ENCODE measurements around the gene SERGEF. TPM values are rescaled to one million over a fixed set of nuclear protein-coding genes. Genes with fewer than 3 reads are reported as not detected.
A peak's percentile ranks its signal among the peaks of the same experiment; 100 is the strongest.

Gene SERGEF
- total and polyA plus RNA-seq, 10 of the 15 experiments (the other 5 are each of a cell fraction or from before 2014, with no cell fraction given) = 14.6 to 27.8 (median 22.4) TPM

- no peak for DNase-seq (ENCODE audit: low read depth, low spot score)
- H3K27ac ChIP-seq (ENCODE audit: control insufficient read depth, insufficient read depth) = no peak within 1 kb of the TSS
- H3K4me1 ChIP-seq (ENCODE audit: control insufficient read depth, insufficient read depth, low read length) = no peaks in the 10 kb centered on the region
- no peak for FAIRE-seq
- SMC1A ChIA-PET (ENCODE audit: uncharacterized antibody, unreplicated experiment) = no interaction called here
- no peak within 1 kb of the TSS for H3K4me3 ChIP-seq
- 76% methylated on average over 30 of the region's 36 CpGs for WGBS (ENCODE audit: insufficient coverage, insufficient replicate concordance, low lambda C conversion rate, missing lambda C conversion rate)
- CTCF ChIA-PET = interaction anchor here (1.2 kb wide), 1 partner anchor 17 kb away, joined by 3 read pairs; no protein-coding TSS in a partner anchor
- POLR2A ChIA-PET = no interaction called here
- H3K79me2 ChIP-seq (ENCODE audit: control insufficient read depth, insufficient read depth, low read length) = no peaks in the 10 kb centered on the region
- in situ Hi-C loops (cut with MboI) = no loop called here
- no peaks in the 10 kb centered on the region; a peak in 2 of 4 replicates for H3K27me3 ChIP-seq (replicated peaks in 1 of 2; ENCODE audit: control insufficient read depth in 2 of 2, insufficient read depth in 2 of 2, low read length in 1 of 2)
- RAD21 ChIA-PET (ENCODE audit: unreplicated experiment) = no interaction called here
- no peak within 1 kb of the TSS for H2AFZ ChIP-seq (ENCODE audit: control insufficient read depth, low read depth, low read length)
- no peaks in the 10 kb centered on the region for H3K9me3 ChIP-seq (replicated peaks; ENCODE audit: control insufficient read depth, insufficient read depth, low read length)
- BruUV-seq (replicated peaks) = no TSS peak
- ATAC-seq = peak; percentile 52
- no peaks in the 10 kb centered on the region for H4K20me1 ChIP-seq (ENCODE audit: control insufficient read depth, insufficient read depth)
- H3K9ac ChIP-seq (ENCODE audit: control insufficient read depth, insufficient read depth, low read length) = no peak within 1 kb of the TSS
- no peak within 1 kb of the TSS for H3K4me2 ChIP-seq (ENCODE audit: control insufficient read depth, insufficient read depth)
- intact Hi-C loops (cut with micrococcal nuclease; ENCODE audit: unreplicated experiment) = no loop called here
- no peaks in the 10 kb centered on the region for H3K36me3 ChIP-seq (ENCODE audit: control insufficient read depth in 2 of 2, insufficient read depth in 2 of 2, low read length in 1 of 2)
- no peak for TF ChIP-seq JUNB (IDR thresholded peaks at IDR 0.05)
- TF ChIP-seq PAX5 (IDR thresholded peaks at IDR 0.05; ENCODE audit: borderline replicate concordance, low read depth, low read length) = no peak
- TF ChIP-seq TARDBP (IDR thresholded peaks at IDR 0.05; ENCODE audit: borderline replicate concordance) = no peak
- TF ChIP-seq EED (IDR thresholded peaks at IDR 0.05; ENCODE audit: low read depth) = no peak
- TF ChIP-seq SUPT20H (IDR thresholded peaks at IDR 0.05; ENCODE audit: borderline replicate concordance, control insufficient read depth, low read depth, low read length) = no peak
- no peak for TF ChIP-seq POLR2AphosphoS5 (IDR thresholded peaks at IDR 0.05; ENCODE audit: low read length)
- TF ChIP-seq CUX1 (IDR thresholded peaks at IDR 0.05; ENCODE audit: insufficient replicate concordance, low read depth, low read length) = no peak
- TF ChIP-seq E2F8 (IDR thresholded peaks at IDR 0.05; ENCODE audit: low read depth, partially characterized antibody) = no peak
- no peak for TF ChIP-seq HDAC6 (IDR thresholded peaks at IDR 0.05; ENCODE audit: unreplicated experiment)
- TF ChIP-seq MEF2A (IDR thresholded peaks at IDR 0.05; ENCODE audit: insufficient read depth, low read depth, low read length) = no peak
- no peak for TF ChIP-seq NFXL1 (IDR thresholded peaks at IDR 0.05; ENCODE audit: borderline replicate concordance)
- no peak for TF ChIP-seq MYB (IDR thresholded peaks at IDR 0.05; ENCODE audit: borderline replicate concordance, low read depth, low read length)
- no peak for TF ChIP-seq ZBTB11 (CRISPR knock-in tag; IDR thresholded peaks at IDR 0.05)
Measured at GRCh38 chr11:18046116-18046777, 33.4 kb upstream of the SERGEF start, which contains the start of gene TPH1. TSS of gene TPH1 (minus strand) at chr11:18046269. CDS start at chr11:18040762, 5,507 bp downstream.
